KOPT-K1 (cell line): ENCODE data around the gene COIL.

Experiments
- H3K27ac ChIP-seq: fragments of 200-600 bp; sonication (generic); 2 replicates; pipeline ENCODE4 v1.5.1; 2016; ENCODE audit warnings: antibody characterized with exemption, mild to moderate bottlenecking, low read depth, low read length; ENCODE audit not compliant: poor library complexity, severe bottlenecking
- H3K36me3 ChIP-seq: fragments of 200-600 bp; sonication (generic); 2 replicates; pipeline ENCODE4 v1.5.1; 2017; ENCODE audit warnings: antibody characterized with exemption, mild to moderate bottlenecking, low read length, moderate library complexity; ENCODE audit not compliant: insufficient read depth
- H3K9me3 ChIP-seq: fragments of 200-600 bp; sonication (generic); 2 replicates; pipeline ENCODE4 v1.5.1; 2017; ENCODE audit warnings: antibody characterized with exemption, low read length, mild to moderate bottlenecking; ENCODE audit not compliant: insufficient read depth, poor library complexity, severe bottlenecking

COIL gene

GRCh38 chr17:56960596-56961538, at the start of gene COIL:
TSS of gene COIL (minus strand) at chr17:56961050. CDS start at chr17:56961019, 31 bp downstream.
- peak within 1 kb of the TSS; percentile 95 for H3K27ac ChIP-seq
- H3K9me3 ChIP-seq: no peaks in the 10 kb centered on the region
- peaks cover 5% of the 10 kb centered on the region; the same call in 1 of the 2 replicates for H3K36me3 ChIP-seq

GRCh38 chr17:57010487-57010886, 49.6 kb upstream of the COIL start:
- no peaks in the 10 kb centered on the region for H3K9me3 ChIP-seq
- no peaks in the 10 kb centered on the region for H3K36me3 ChIP-seq

GRCh38 chr17:57009737-57010445, 49.0 kb upstream of the COIL start:
- no peak overlapping the region for H3K27ac ChIP-seq
- no peaks in the 10 kb centered on the region for H3K36me3 ChIP-seq
- H3K9me3 ChIP-seq: no peaks in the 10 kb centered on the region

More at GRCh38 chr17:57010487-57010886, 49.6 kb upstream of the COIL start:
- no peak overlapping the region for H3K27ac ChIP-seq

- Histone ChIP-seq H3K9me3 (no peaks in the 10 kb centered on the region), H3K36me3 (no peaks in the 10 kb centered on the region), H3K27ac (no peak overlapping the region)
Measured at GRCh38 chr17:57008958-57009357, 48.1 kb upstream of the COIL start.

- Histone ChIP-seq H3K9me3 (no peaks in the 10 kb centered on the region), H3K36me3 (no peaks in the 10 kb centered on the region), H3K27ac (no peak overlapping the region)
Measured at GRCh38 chr17:57006040-57006439, 45.2 kb upstream of the COIL start.

- Histone ChIP-seq H3K36me3 (no peaks in the 10 kb centered on the region), H3K27ac (no peak overlapping the region), H3K9me3 (no peaks in the 10 kb centered on the region)
Measured at GRCh38 chr17:57004944-57005579, 44.2 kb upstream of the COIL start.

GRCh38 chr17:57002904-57003303, 42.1 kb upstream of the COIL start:
- H3K9me3 ChIP-seq: no peaks in the 10 kb centered on the region
- no peak overlapping the region for H3K27ac ChIP-seq

GRCh38 chr17:57001541-57001940, 40.7 kb upstream of the COIL start:
- Histone ChIP-seq H3K9me3 (no peaks in the 10 kb centered on the region), H3K36me3 (no peaks in the 10 kb centered on the region), H3K27ac (no peak overlapping the region)

More at GRCh38 chr17:57002904-57003303, 42.1 kb upstream of the COIL start:
- no peaks in the 10 kb centered on the region for H3K36me3 ChIP-seq

GRCh38 chr17:56997313-56997712, 36.5 kb upstream of the COIL start:
- H3K27ac ChIP-seq: no peak overlapping the region
- no peaks in the 10 kb centered on the region for H3K9me3 ChIP-seq
- peaks cover 8% of the 10 kb centered on the region; the same call in 1 of the 2 replicates for H3K36me3 ChIP-seq

- Histone ChIP-seq H3K36me3 (peaks cover 8% of the 10 kb centered on the region; the same call in 1 of the 2 replicates), H3K27ac (no peak overlapping the region), H3K9me3 (no peaks in the 10 kb centered on the region)
Measured at GRCh38 chr17:56995766-56996165, 34.9 kb upstream of the COIL start.

- H3K9me3 ChIP-seq: no peaks in the 10 kb centered on the region
- H3K36me3 ChIP-seq: peaks cover 8% of the 10 kb centered on the region; the same call in 1 of the 2 replicates
- no peak overlapping the region for H3K27ac ChIP-seq
Measured at GRCh38 chr17:56994009-56994792, 33.4 kb upstream of the COIL start.

- H3K9me3 ChIP-seq: no peaks in the 10 kb centered on the region
- no peak overlapping the region for H3K27ac ChIP-seq
- H3K36me3 ChIP-seq: peaks cover 18% of the 10 kb centered on the region
Measured at GRCh38 chr17:56992364-56992763, 31.5 kb upstream of the COIL start.

- Histone ChIP-seq H3K27ac (no peak overlapping the region), H3K36me3 (peaks cover 10% of the 10 kb centered on the region), H3K9me3 (no peaks in the 10 kb centered on the region)
Measured at GRCh38 chr17:56988901-56989572, 28.2 kb upstream of the COIL start.

GRCh38 chr17:56987283-56987834, 26.5 kb upstream of the COIL start:
- Histone ChIP-seq H3K9me3 (no peaks in the 10 kb centered on the region), H3K27ac (no peak overlapping the region), H3K36me3 (peaks cover 10% of the 10 kb centered on the region)
